ENCODE data around the gene SYTL4. TPM values are rescaled to one million over a fixed set of nuclear protein-coding genes. Genes with fewer than 3 reads are reported as not detected.
"Not testable (repeated sequence)": the region's sequence is repeated elsewhere in the genome, so short reads cannot be mapped to it uniquely, and the experiment has no call there.

Gene SYTL4
- under 1 TPM in 2 of 3 donors, not detected in 1; 0.30 to 0.85 TPM for total RNA-seq
- total RNA-seq (2013) = 3.0 TPM

DNA sequence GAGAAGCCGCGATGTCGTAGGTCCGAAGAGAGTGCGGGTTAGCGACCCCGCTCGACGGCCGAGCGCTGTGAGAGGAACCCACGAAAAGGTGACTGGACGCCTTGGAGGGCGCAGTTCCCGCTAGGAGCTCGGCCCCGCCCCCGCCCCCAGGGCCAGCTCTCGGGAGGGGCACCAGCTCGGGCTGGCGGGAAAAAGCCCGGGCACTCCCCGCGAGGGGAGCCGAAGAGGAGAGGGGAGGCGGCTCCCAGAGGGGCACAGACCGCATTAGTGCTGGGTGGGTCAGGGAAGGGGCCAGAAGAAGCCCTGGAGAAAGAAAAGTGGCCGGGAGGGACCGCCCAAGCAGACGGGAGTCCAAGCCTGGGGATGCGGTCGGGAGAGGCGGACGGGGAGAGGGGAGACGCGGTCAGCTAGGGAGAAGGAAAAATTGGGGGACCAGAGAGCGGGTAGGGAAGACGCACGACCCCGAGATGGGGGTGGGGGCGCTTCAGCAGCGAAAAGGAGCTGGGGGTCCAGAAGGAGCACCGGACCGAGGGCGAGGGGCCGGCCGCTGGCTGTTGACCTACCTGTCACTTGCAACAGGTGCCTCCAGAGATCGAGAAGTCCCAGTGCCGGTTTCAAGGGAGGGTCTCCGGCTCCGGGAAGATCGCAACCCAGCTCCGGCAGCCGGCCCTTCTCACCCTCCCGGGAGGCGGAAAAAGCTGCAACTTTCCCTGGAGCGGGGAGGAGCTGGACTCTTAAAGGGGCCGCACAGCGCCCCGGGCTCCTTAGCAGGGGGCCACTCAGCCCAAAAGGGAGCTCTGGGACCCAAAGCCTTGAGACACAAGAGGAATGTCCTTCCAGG, at the start of gene SYTL4:
Gene SYTL4, minus strand, starts transcription at position 681 of the 841 bp plus-strand sequence. CDS start 30,084 bp downstream, outside the sequence.
- Mint-ChIP-seq H3K4me3 (no peak within 1 kb of the TSS), H3K4me1 (no peaks in the 10 kb centered on the region), H3K27me3 (ENCODE audit: low read depth in 2 of 2) (peaks cover 16 to 50% of the 10 kb centered on the region in 2 donors), H3K9me3 (no peaks in the 10 kb centered on the region), H3K36me3 (no peaks in the 10 kb centered on the region), H3K27ac (no peak within 1 kb of the TSS)
- Histone ChIP-seq H3K27ac (ENCODE audit: low read length) (no peak within 1 kb of the TSS), H3K4me1 (ENCODE audit: control insufficient read depth, insufficient read depth, low read length) (peaks cover 3% of the 10 kb centered on the region), H3K27me3 (ENCODE audit: control insufficient read depth, insufficient read depth, low read length) (peaks cover 14% of the 10 kb centered on the region), H3K9me3 (ENCODE audit: control insufficient read depth, insufficient read depth, low read length) (no peaks in the 10 kb centered on the region), H3K4me3 (ENCODE audit: low read length) (no peak within 1 kb of the TSS), H3K36me3 (ENCODE audit: control insufficient read depth, insufficient read depth, low read length) (no peaks in the 10 kb centered on the region)
- no peak for ATAC-seq
- intact Hi-C loops (cut with micrococcal nuclease) = no loop called here
- 4% methylated on average over 60 of the region's 60 CpGs for WGBS (ENCODE audit: insufficient coverage)
- TF ChIP-seq, protein P1, sequence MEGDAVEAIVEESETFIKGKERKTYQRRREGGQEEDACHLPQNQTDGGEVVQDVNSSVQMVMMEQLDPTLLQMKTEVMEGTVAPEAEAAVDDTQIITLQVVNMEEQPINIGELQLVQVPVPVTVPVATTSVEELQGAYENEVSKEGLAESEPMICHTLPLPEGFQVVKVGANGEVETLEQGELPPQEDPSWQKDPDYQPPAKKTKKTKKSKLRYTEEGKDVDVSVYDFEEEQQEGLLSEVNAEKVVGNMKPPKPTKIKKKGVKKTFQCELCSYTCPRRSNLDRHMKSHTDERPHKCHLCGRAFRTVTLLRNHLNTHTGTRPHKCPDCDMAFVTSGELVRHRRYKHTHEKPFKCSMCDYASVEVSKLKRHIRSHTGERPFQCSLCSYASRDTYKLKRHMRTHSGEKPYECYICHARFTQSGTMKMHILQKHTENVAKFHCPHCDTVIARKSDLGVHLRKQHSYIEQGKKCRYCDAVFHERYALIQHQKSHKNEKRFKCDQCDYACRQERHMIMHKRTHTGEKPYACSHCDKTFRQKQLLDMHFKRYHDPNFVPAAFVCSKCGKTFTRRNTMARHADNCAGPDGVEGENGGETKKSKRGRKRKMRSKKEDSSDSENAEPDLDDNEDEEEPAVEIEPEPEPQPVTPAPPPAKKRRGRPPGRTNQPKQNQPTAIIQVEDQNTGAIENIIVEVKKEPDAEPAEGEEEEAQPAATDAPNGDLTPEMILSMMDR (IDR thresholded peaks at IDR 0.05) = no peak
- no peak for DNase-seq

DNA sequence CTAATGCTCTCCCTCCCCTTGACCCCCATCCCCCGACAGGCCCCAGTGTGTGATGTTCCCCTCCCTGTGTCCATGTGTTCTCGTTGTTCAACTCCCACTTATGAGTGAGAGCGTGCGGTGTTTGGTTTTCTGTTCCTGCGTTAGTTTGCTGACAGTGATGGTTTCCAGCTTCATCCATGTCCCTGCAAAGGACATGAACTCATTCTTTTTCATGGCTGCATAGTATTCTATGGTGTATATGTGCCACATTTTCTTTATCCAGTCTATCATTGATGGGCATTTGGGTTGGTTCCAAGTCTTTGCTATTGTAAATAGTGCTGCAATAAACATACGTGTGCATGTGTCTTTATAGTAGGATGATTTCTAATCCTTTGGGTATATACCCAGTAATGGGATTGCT, 37.5 kb upstream of the SYTL4 start:
- H3K4me3 Mint-ChIP-seq; ATAC-seq; H3K9me3 Mint-ChIP-seq; H3K4me1 Mint-ChIP-seq; intact Hi-C loops (cut with micrococcal nuclease); H3K27ac ChIP-seq (ENCODE audit: low read length); H3K27me3 ChIP-seq (ENCODE audit: control insufficient read depth, insufficient read depth, low read length); H3K36me3 ChIP-seq (ENCODE audit: control insufficient read depth, insufficient read depth, low read length); H3K4me3 ChIP-seq (ENCODE audit: low read length); DNase-seq; H3K4me1 ChIP-seq (ENCODE audit: control insufficient read depth, insufficient read depth, low read length); H3K36me3 Mint-ChIP-seq; H3K9me3 ChIP-seq (ENCODE audit: control insufficient read depth, insufficient read depth, low read length); H3K27ac Mint-ChIP-seq: not testable (repeated sequence)
- peaks cover 8 to 17% of the 10 kb centered on the region in 2 donors for H3K27me3 Mint-ChIP-seq (ENCODE audit: low read depth in 2 of 2)
- 100% methylated on average over 1 of the region's 6 CpGs for WGBS (ENCODE audit: insufficient coverage)

DNA sequence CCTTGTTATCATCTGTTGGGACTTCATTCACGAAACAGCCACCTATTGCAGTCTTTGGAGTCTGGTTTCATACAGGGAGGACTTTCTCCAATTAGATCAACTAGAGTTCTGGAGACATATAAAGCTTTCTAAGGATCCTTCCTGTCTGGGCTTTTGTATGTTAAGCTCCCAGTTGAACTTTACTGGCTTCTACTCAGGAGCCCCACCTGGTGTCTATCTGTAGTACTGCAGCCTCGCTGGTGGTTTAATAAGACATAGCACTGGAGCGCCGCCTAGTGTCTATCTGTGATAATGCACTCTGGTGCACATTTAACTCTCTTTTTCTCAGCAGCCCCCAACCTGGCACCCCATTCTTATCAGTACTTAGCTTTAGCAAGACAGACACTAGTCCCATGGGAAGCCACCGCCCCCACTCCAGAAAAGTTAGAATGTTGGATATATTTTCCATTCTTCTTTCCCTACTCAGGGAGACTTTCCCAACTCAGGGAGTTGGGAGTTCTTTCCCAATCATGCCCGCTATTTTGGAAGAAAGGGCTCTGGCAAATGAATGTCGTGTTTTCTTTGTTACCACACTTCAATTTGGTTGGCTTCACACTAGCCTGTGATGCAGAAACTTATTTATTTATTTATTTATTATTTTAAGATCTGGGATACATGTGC, 36.9 kb upstream of the SYTL4 start:
- DNase-seq (peak; percentile 66 to 82), ATAC-seq (peak; percentile 99 to 100 (median 100))
- Mint-ChIP-seq H3K9me3 (no peaks in the 10 kb centered on the region), H3K4me1 (no peaks in the 10 kb centered on the region), H3K27me3 (ENCODE audit: low read depth in 2 of 2) (peaks cover 7 to 13% of the 10 kb centered on the region in 2 donors), H3K4me3 (no peak overlapping the region), H3K36me3 (no peaks in the 10 kb centered on the region), H3K27ac (no peak overlapping the region)
- H3K27me3 ChIP-seq (ENCODE audit: control insufficient read depth, insufficient read depth, low read length) = no peaks in the 10 kb centered on the region
- H3K27ac ChIP-seq (ENCODE audit: low read length) = no peak overlapping the region
- TF ChIP-seq, protein P1 (IDR thresholded peaks at IDR 0.05) = peak; percentile 95
- WGBS (ENCODE audit: insufficient coverage) = 53% methylated on average over 4 of the region's 7 CpGs
- no peaks in the 10 kb centered on the region for H3K4me1 ChIP-seq (ENCODE audit: control insufficient read depth, insufficient read depth, low read length)
- intact Hi-C loops (cut with micrococcal nuclease) = loop anchor here (1.0 kb wide), 1 partner anchor 84 kb away; no protein-coding TSS in a partner anchor
- H3K9me3 ChIP-seq (ENCODE audit: control insufficient read depth, insufficient read depth, low read length) = no peaks in the 10 kb centered on the region
- no peak overlapping the region for H3K4me3 ChIP-seq (ENCODE audit: low read length)
- H3K36me3 ChIP-seq (ENCODE audit: control insufficient read depth, insufficient read depth, low read length) = no peaks in the 10 kb centered on the region

DNA sequence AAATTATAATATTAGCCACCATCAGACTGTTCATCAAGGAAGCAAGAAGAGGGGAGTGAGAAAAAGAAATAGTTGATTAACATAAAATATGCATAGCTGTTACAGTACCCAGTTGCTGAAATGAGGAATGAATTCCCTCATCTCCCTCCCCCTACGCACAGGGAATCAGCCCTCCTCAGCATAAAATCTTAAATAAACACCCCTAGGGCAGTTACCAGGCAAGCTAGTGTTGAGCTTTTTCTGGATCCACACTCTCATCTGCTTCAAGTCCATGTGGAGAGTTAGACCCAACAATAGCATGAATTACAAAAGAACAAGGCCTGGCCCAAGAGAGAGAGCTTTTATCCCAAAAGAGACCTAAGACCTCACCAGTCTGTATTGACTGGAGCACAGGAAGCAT, 19.0 kb upstream of the SYTL4 start:
- DNase-seq = no peak
- intact Hi-C loops (cut with micrococcal nuclease) = no loop called here
- no peaks in the 10 kb centered on the region for H3K9me3 Mint-ChIP-seq

More for the DNA sequence above, 19.0 kb upstream of the SYTL4 start:
- Histone ChIP-seq H3K27me3 (ENCODE audit: control insufficient read depth, insufficient read depth, low read length) (no peaks in the 10 kb centered on the region), H3K4me1 (ENCODE audit: control insufficient read depth, insufficient read depth, low read length) (no peaks in the 10 kb centered on the region), H3K27ac (ENCODE audit: low read length) (no peak overlapping the region), H3K4me3 (ENCODE audit: low read length) (no peak overlapping the region), H3K36me3 (ENCODE audit: control insufficient read depth, insufficient read depth, low read length) (no peaks in the 10 kb centered on the region), H3K9me3 (ENCODE audit: control insufficient read depth, insufficient read depth, low read length) (no peaks in the 10 kb centered on the region)
- TF ChIP-seq, protein P1 (IDR thresholded peaks at IDR 0.05) = no peak
- Mint-ChIP-seq H3K4me1 (no peaks in the 10 kb centered on the region), H3K27ac (no peak overlapping the region), H3K27me3 (ENCODE audit: low read depth in 2 of 2) (peaks cover 0 to 38% of the 10 kb centered on the region in 2 donors), H3K36me3 (no peaks in the 10 kb centered on the region), H3K4me3 (no peak overlapping the region)
- no peak for ATAC-seq
- 100% methylated on average over 1 of the region's 1 CpG for WGBS (ENCODE audit: insufficient coverage)
